PFSK-1 (cell line): ENCODE data around the gene TTPAL.

Experiments used
- POLR2AphosphoS5 ChIP-seq: IDR thresholded peaks from 2 replicates; pipeline ENCODE4 v1.6.1; 2012; ENCODE audit warnings: low read depth, mild to moderate bottlenecking, control low read depth, low read length, moderate library complexity
- SIN3A ChIP-seq: IDR thresholded peaks from 2 replicates; pipeline ENCODE4 v1.6.1; 2012; ENCODE audit warnings: mild to moderate bottlenecking, low read length, moderate library complexity, borderline replicate concordance; ENCODE audit not compliant: insufficient read depth
- TAF1 ChIP-seq: IDR thresholded peaks from 2 replicates; pipeline ENCODE4 v1.6.1; 2012; ENCODE audit warnings: low read length, control low read depth, borderline replicate concordance; ENCODE audit not compliant: insufficient read depth
- TF ChIP-seq, protein P1 (sequence below), 2 experiments: IDR thresholded peaks; 2 replicates each; pipeline versions ENCODE4 v1.6.1 to v1.8.0; 2011 to 2012; ENCODE audit warnings: low read depth in 2 of 2, low read length in 2 of 2, control low read depth in 1 of 2, inconsistent platforms in 1 of 2, mild to moderate bottlenecking in 1 of 2, moderate library complexity in 1 of 2; ENCODE audit not compliant: insufficient read depth in 1 of 2

DNA sequence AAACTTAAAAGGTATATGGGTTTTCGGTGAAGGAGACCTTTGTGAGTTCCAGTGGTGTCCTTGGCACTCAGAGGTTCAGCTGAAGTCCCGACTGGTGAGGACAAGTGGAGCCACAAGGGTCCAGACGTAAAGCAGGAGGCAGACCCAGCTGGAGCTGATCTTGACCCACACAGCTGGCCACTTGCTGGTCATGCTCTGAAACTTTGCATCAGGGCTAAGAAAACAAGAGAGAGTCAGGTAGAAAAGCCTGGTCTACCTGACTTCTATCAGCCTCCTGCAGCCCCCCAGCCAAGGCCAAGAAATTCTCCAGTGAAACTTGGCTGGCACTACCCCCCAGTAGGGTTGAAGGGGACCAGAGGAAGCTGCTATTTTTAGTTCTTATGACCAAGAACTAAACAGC, 24.5 kb downstream of the TTPAL start:
- no peak for TF ChIP-seq TAF1
- TF ChIP-seq, protein P1, sequence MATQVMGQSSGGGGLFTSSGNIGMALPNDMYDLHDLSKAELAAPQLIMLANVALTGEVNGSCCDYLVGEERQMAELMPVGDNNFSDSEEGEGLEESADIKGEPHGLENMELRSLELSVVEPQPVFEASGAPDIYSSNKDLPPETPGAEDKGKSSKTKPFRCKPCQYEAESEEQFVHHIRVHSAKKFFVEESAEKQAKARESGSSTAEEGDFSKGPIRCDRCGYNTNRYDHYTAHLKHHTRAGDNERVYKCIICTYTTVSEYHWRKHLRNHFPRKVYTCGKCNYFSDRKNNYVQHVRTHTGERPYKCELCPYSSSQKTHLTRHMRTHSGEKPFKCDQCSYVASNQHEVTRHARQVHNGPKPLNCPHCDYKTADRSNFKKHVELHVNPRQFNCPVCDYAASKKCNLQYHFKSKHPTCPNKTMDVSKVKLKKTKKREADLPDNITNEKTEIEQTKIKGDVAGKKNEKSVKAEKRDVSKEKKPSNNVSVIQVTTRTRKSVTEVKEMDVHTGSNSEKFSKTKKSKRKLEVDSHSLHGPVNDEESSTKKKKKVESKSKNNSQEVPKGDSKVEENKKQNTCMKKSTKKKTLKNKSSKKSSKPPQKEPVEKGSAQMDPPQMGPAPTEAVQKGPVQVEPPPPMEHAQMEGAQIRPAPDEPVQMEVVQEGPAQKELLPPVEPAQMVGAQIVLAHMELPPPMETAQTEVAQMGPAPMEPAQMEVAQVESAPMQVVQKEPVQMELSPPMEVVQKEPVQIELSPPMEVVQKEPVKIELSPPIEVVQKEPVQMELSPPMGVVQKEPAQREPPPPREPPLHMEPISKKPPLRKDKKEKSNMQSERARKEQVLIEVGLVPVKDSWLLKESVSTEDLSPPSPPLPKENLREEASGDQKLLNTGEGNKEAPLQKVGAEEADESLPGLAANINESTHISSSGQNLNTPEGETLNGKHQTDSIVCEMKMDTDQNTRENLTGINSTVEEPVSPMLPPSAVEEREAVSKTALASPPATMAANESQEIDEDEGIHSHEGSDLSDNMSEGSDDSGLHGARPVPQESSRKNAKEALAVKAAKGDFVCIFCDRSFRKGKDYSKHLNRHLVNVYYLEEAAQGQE (IDR thresholded peaks at IDR 0.05; ENCODE audit: insufficient read depth in 1 of 2, low read depth in 2 of 2, low read length in 2 of 2): no peak
- no peak for TF ChIP-seq POLR2AphosphoS5
- TF ChIP-seq SIN3A: no peak
